ENCODE measurements around the gene LRIT2. TPM values are rescaled to one million over a fixed set of nuclear protein-coding genes. Genes with fewer than 3 reads are reported as not detected.
"Not testable (repeated sequence)": the region's sequence is repeated elsewhere in the genome, so short reads cannot be mapped to it uniquely, and the experiment has no call there.

LRIT2 gene
- total RNA-seq, 5 donors from 2014 or later (not counting 1 experiment from before 2014, with no cell fraction given): not detected

GRCh38 chr10:84176836-84177474 lies 48.4 kb downstream of the LRIT2 start:
- H3K36me3 ChIP-seq (ENCODE audit: control insufficient read depth in 2 of 2, extremely low read depth in 1 of 2, insufficient read depth in 1 of 2, low read length in 1 of 2): no peaks in the 10 kb centered on the region
- no peaks in the 10 kb centered on the region for H3K9me3 Mint-ChIP-seq
- no peaks in the 10 kb centered on the region for H3K9me3 ChIP-seq
- H3K27ac ChIP-seq (ENCODE audit: low read length): peak overlapping the region; percentile 81
- ATAC-seq (replicated peaks in 1 of 4): peak in 1 of 4 experiments; percentile 4
- H3K36me3 Mint-ChIP-seq: no peaks in the 10 kb centered on the region
- peak overlapping the region in 1 of 3 donors; percentile 65 for H3K4me3 Mint-ChIP-seq
- ChIA-PET CTCF (interaction anchor here in 1 of 2 donors (1.1 kb wide), 3 partner anchors 29 to 157 kb away, joined by 3 to 6 read pairs (median 3); no protein-coding TSS in a partner anchor), POLR2A (no interaction called here)
- no peak overlapping the region for H3K4me3 ChIP-seq (ENCODE audit: control insufficient read depth in 1 of 2, extremely low read depth in 1 of 2, low read length in 1 of 2)
- no peaks in the 10 kb centered on the region for H3K27me3 ChIP-seq (replicated peaks in 1 of 2; ENCODE audit: control insufficient read depth in 2 of 2, extremely low read depth in 1 of 2, insufficient read depth in 2 of 2, low read length in 1 of 2)
- WGBS (ENCODE audit: insufficient coverage): 87% methylated on average over 4 of the region's 4 CpGs
- H3K4me1 Mint-ChIP-seq: peaks cover 0 to 10% (median 7%) of the 10 kb centered on the region in 3 donors
- H3K27ac Mint-ChIP-seq: peak overlapping the region in 1 of 2 donors; percentile 81
- peaks cover 34 to 43% of the 10 kb centered on the region in 2 experiments for H3K4me1 ChIP-seq (ENCODE audit: control insufficient read depth in 1 of 2, extremely low read depth in 1 of 2, insufficient read depth in 2 of 2, low read length in 2 of 2)
- no peaks in the 10 kb centered on the region for H3K27me3 Mint-ChIP-seq
- peak in 1 of 35 experiments; percentile 23 for DNase-seq

DNA sequence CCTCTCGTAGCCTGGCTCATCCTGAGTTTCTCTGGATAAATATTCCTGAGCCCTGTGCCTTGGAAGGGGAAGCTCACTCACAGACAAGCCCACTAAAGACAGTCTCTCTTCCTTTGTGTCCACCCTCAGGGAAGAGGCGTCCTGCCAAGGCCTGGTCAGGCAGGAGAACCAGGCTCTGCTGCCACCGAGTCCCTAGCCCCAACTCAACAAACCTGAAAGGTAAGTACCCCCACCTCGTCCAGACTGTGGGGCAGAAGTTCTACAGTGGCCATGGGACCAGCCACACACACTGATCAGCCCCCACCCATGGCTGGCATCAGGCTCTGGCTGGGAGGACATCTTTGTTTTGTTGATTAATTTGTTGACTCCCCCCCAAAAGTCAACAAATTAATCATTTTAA lies 49.0 kb downstream of the LRIT2 start:
- peak in 1 of 35 experiments; percentile 21 for DNase-seq
- WGBS (ENCODE audit: insufficient coverage): 100% methylated on average over 3 of the region's 4 CpGs
- H3K4me3 ChIP-seq (ENCODE audit: control insufficient read depth in 1 of 2, extremely low read depth in 1 of 2, low read length in 1 of 2): no peak overlapping the region
- no peaks in the 10 kb centered on the region for H3K27me3 ChIP-seq (replicated peaks in 1 of 2; ENCODE audit: control insufficient read depth in 2 of 2, extremely low read depth in 1 of 2, insufficient read depth in 2 of 2, low read length in 1 of 2)
- peaks cover 34 to 43% of the 10 kb centered on the region in 2 experiments for H3K4me1 ChIP-seq (ENCODE audit: control insufficient read depth in 1 of 2, extremely low read depth in 1 of 2, insufficient read depth in 2 of 2, low read length in 2 of 2)
- H3K36me3 ChIP-seq (ENCODE audit: control insufficient read depth in 2 of 2, extremely low read depth in 1 of 2, insufficient read depth in 1 of 2, low read length in 1 of 2): no peaks in the 10 kb centered on the region
- Mint-ChIP-seq H3K4me1 (peaks cover 0 to 10% (median 7%) of the 10 kb centered on the region in 3 donors), H3K36me3 (no peaks in the 10 kb centered on the region), H3K9me3 (no peaks in the 10 kb centered on the region), H3K27ac (peak overlapping the region in 1 of 2 donors; percentile 81), H3K27me3 (no peaks in the 10 kb centered on the region), H3K4me3 (peak overlapping the region in 1 of 3 donors; percentile 65)
- peak overlapping the region; percentile 81 for H3K27ac ChIP-seq (ENCODE audit: low read length)
- ChIA-PET POLR2A (no interaction called here), CTCF (no interaction called here)
- H3K9me3 ChIP-seq: no peaks in the 10 kb centered on the region
- ATAC-seq (replicated peaks in 1 of 4): no peak

DNA sequence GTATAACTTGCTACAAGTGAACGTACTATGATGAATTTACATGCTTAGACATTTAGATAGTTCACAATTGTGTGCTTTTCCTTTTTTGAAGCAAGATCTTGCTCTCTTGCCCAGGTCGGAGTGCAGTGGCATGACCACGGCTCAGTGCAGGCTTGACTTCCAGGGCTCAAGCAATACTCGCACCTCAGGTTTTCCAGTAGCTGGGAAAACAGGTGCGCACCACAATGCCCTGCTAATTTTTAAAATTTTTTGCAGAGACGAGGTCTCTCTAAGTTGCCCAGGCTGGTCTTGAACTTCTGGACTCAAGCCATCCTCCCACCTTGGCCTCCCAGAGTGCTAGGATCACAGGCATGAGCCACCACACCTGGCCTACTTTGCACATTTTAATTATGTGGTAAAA lies 49.9 kb downstream of the LRIT2 start:
- CTCF ChIA-PET: no interaction called here

GRCh38 chr10:84173501-84173929 lies 51.8 kb downstream of the LRIT2 start, which contains the start of gene GPR15LG:
TSS of gene GPR15LG (plus strand) at chr10:84173801. CDS start at chr10:84173852, 51 bp downstream.
- Histone ChIP-seq H3K27ac (ENCODE audit: low read length) (no peak within 1 kb of the TSS), H3K4me1 (ENCODE audit: control insufficient read depth in 1 of 2, extremely low read depth in 1 of 2, insufficient read depth in 2 of 2, low read length in 2 of 2) (peaks cover 31 to 35% of the 10 kb centered on the region in 2 experiments), H3K36me3 (ENCODE audit: control insufficient read depth in 2 of 2, extremely low read depth in 1 of 2, insufficient read depth in 1 of 2, low read length in 1 of 2) (no peaks in the 10 kb centered on the region), H3K27me3 (replicated peaks in 1 of 2; ENCODE audit: control insufficient read depth in 2 of 2, extremely low read depth in 1 of 2, insufficient read depth in 2 of 2, low read length in 1 of 2) (no peaks in the 10 kb centered on the region), H3K9me3 (no peaks in the 10 kb centered on the region), H3K4me3 (ENCODE audit: control insufficient read depth in 1 of 2, extremely low read depth in 1 of 2, low read length in 1 of 2) (no peak within 1 kb of the TSS)
- WGBS (ENCODE audit: insufficient coverage): 90% methylated on average over 2 of the region's 2 CpGs
- H3K4me1 Mint-ChIP-seq: peaks cover 0 to 10% (median 7%) of the 10 kb centered on the region in 3 donors
- H3K27me3 Mint-ChIP-seq: no peaks in the 10 kb centered on the region
- DNase-seq: peak in 1 of 35 experiments; percentile 17
- H3K36me3 Mint-ChIP-seq: no peaks in the 10 kb centered on the region
- no peaks in the 10 kb centered on the region for H3K9me3 Mint-ChIP-seq
- ChIA-PET CTCF (no interaction called here), POLR2A (no interaction called here)
- H3K27ac Mint-ChIP-seq: no peak within 1 kb of the TSS
- ATAC-seq (replicated peaks in 1 of 4): no peak
- H3K4me3 Mint-ChIP-seq: no peak within 1 kb of the TSS

More for the DNA sequence above, 49.9 kb downstream of the LRIT2 start:
- ATAC-seq (replicated peaks in 1 of 4) (no peak), DNase-seq (no peak)
- Histone ChIP-seq H3K27ac (ENCODE audit: low read length) (no peak overlapping the region), H3K4me3 (ENCODE audit: control insufficient read depth in 1 of 2, extremely low read depth in 1 of 2, low read length in 1 of 2) (no peak overlapping the region), H3K9me3 (no peaks in the 10 kb centered on the region), H3K27me3 (replicated peaks in 1 of 2; ENCODE audit: control insufficient read depth in 2 of 2, extremely low read depth in 1 of 2, insufficient read depth in 2 of 2, low read length in 1 of 2) (no peaks in the 10 kb centered on the region), H3K36me3 (ENCODE audit: control insufficient read depth in 2 of 2, extremely low read depth in 1 of 2, insufficient read depth in 1 of 2, low read length in 1 of 2) (no peaks in the 10 kb centered on the region), H3K4me1 (ENCODE audit: control insufficient read depth in 1 of 2, extremely low read depth in 1 of 2, insufficient read depth in 2 of 2, low read length in 2 of 2) (peaks cover 34 to 43% of the 10 kb centered on the region in 2 experiments)
- H3K27ac Mint-ChIP-seq: no peak overlapping the region
- WGBS (ENCODE audit: insufficient coverage): 93% methylated on average over 6 of the region's 6 CpGs
- H3K9me3 Mint-ChIP-seq: no peaks in the 10 kb centered on the region
- peaks cover 0 to 10% (median 7%) of the 10 kb centered on the region in 3 donors for H3K4me1 Mint-ChIP-seq
- no peaks in the 10 kb centered on the region for H3K27me3 Mint-ChIP-seq
- H3K4me3 Mint-ChIP-seq: no peak overlapping the region
- POLR2A ChIA-PET: no interaction called here
- no peaks in the 10 kb centered on the region for H3K36me3 Mint-ChIP-seq

- Histone ChIP-seq H3K4me1 (ENCODE audit: control insufficient read depth in 1 of 2, extremely low read depth in 1 of 2, insufficient read depth in 2 of 2, low read length in 2 of 2) (peaks cover 23 to 27% of the 10 kb centered on the region in 2 experiments), H3K36me3 (ENCODE audit: control insufficient read depth in 2 of 2, extremely low read depth in 1 of 2, insufficient read depth in 1 of 2, low read length in 1 of 2) (no peaks in the 10 kb centered on the region), H3K27ac (ENCODE audit: low read length) (no peak overlapping the region), H3K27me3 (replicated peaks in 1 of 2; ENCODE audit: control insufficient read depth in 2 of 2, extremely low read depth in 1 of 2, insufficient read depth in 2 of 2, low read length in 1 of 2) (no peaks in the 10 kb centered on the region), H3K9me3 (no peaks in the 10 kb centered on the region), H3K4me3 (ENCODE audit: control insufficient read depth in 1 of 2, extremely low read depth in 1 of 2, low read length in 1 of 2) (no peak overlapping the region)
- ChIA-PET POLR2A (no interaction called here), CTCF (no interaction called here)
- H3K4me3 Mint-ChIP-seq: no peak overlapping the region
- no peak for ATAC-seq (replicated peaks in 1 of 4)
- H3K36me3 Mint-ChIP-seq: no peaks in the 10 kb centered on the region
- H3K9me3 Mint-ChIP-seq: no peaks in the 10 kb centered on the region
- H3K4me1 Mint-ChIP-seq: peaks cover 0 to 10% (median 7%) of the 10 kb centered on the region in 3 donors
- H3K27me3 Mint-ChIP-seq: no peaks in the 10 kb centered on the region
- peak in 2 of 35 experiments; percentile 3 to 12 for DNase-seq
- no peak overlapping the region for H3K27ac Mint-ChIP-seq
- 86% methylated on average over 8 of the region's 9 CpGs for WGBS (ENCODE audit: insufficient coverage)
Observed at GRCh38 chr10:84172467-84173356, 52.6 kb downstream of the LRIT2 start.

DNA sequence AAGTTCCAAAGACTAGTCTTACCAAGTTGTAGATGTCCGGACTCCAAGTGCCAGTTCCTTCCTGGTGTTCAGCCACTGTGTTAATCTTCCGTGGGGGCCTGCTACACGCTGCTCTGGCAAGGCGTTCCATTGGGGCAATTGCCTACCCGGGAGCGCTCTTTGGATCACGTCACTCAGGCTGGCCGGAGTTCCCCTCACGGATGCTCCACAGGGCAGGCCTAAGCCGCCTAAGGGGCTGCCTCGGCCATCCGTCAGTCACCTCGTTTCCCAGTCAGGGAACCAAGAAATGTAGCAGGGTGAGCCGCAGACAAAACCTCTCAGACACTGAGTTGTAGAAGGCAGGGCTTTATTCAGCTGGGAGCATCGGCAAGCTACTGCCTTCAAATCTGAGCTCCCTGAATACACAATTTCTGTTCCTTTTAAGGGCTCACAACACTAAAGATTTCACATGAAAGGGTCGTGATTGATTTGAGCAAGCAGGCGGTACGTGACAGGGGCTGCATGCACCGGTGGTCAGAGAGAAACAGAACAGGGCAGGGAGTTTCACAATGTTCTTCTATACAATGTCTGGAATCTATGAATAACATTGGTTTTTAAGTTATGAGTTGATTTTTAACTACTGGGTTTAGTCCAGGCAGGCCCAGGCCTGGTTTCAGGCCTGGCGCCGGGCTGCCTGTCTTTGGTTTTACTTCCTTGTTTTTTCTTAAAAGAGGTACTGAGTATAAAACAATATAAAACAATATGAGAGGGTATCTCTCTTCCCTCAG lies 53.5 kb downstream of the LRIT2 start:
- H3K27me3 ChIP-seq (replicated peaks in 1 of 2; ENCODE audit: control insufficient read depth in 2 of 2, extremely low read depth in 1 of 2, insufficient read depth in 2 of 2, low read length in 1 of 2); H3K9me3 ChIP-seq; H3K27ac ChIP-seq (ENCODE audit: low read length); DNase-seq; ATAC-seq (replicated peaks in 1 of 4); POLR2A ChIA-PET; CTCF ChIA-PET; H3K4me3 ChIP-seq (ENCODE audit: control insufficient read depth in 1 of 2, extremely low read depth in 1 of 2, low read length in 1 of 2); H3K36me3 Mint-ChIP-seq; H3K9me3 Mint-ChIP-seq; H3K36me3 ChIP-seq (ENCODE audit: control insufficient read depth in 2 of 2, extremely low read depth in 1 of 2, insufficient read depth in 1 of 2, low read length in 1 of 2); H3K27ac Mint-ChIP-seq; H3K4me3 Mint-ChIP-seq; H3K27me3 Mint-ChIP-seq; H3K4me1 Mint-ChIP-seq: not testable (repeated sequence)
- peaks cover 16 to 19% of the 10 kb centered on the region in 2 experiments for H3K4me1 ChIP-seq (ENCODE audit: control insufficient read depth in 1 of 2, extremely low read depth in 1 of 2, insufficient read depth in 2 of 2, low read length in 2 of 2)
- WGBS (ENCODE audit: insufficient coverage): 90% methylated on average over 14 of the region's 21 CpGs

Measured in T-cell (primary cell).